Measurements from ENCODE around the gene HOXD10. TPM values are rescaled to one million over a fixed set of nuclear protein-coding genes. Genes with fewer than 3 reads are reported as not detected.
A peak's percentile ranks its signal among the peaks of the same experiment; 100 is the strongest.

The HOXD10 gene
- total and polyA plus RNA-seq, 9 of the 15 experiments (the other 6 are each of a cell fraction or from before 2014, with no cell fraction given) = not detected

- TF ChIP-seq, protein P1, sequence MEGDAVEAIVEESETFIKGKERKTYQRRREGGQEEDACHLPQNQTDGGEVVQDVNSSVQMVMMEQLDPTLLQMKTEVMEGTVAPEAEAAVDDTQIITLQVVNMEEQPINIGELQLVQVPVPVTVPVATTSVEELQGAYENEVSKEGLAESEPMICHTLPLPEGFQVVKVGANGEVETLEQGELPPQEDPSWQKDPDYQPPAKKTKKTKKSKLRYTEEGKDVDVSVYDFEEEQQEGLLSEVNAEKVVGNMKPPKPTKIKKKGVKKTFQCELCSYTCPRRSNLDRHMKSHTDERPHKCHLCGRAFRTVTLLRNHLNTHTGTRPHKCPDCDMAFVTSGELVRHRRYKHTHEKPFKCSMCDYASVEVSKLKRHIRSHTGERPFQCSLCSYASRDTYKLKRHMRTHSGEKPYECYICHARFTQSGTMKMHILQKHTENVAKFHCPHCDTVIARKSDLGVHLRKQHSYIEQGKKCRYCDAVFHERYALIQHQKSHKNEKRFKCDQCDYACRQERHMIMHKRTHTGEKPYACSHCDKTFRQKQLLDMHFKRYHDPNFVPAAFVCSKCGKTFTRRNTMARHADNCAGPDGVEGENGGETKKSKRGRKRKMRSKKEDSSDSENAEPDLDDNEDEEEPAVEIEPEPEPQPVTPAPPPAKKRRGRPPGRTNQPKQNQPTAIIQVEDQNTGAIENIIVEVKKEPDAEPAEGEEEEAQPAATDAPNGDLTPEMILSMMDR (IDR thresholded peaks at IDR 0.05 in 2 of 3, conservative IDR thresholded peaks at IDR 0.05 in 1 of 3; ENCODE audit: insufficient read depth in 2 of 3, low read depth in 1 of 3, low read length in 3 of 3) = peak in 2 of 3 experiments; percentile 25 to 31; a peak in 2 of 6 replicates
- TF ChIP-seq RAD51 (IDR thresholded peaks at IDR 0.05; ENCODE audit: borderline replicate concordance, low read depth) (peak; percentile 72), ZBTB33 (CRISPR knock-in tag; IDR thresholded peaks at IDR 0.05) (peak; percentile 79), ZNF174 (CRISPR knock-in tag; IDR thresholded peaks at IDR 0.05) (no peak), BHLHE40 (IDR thresholded peaks at IDR 0.05; ENCODE audit: low read length) (peak; percentile 52), HNRNPLL (IDR thresholded peaks at IDR 0.05; ENCODE audit: low read depth, low read length, poor library complexity, severe bottlenecking) (no peak), RAD21 (CRISPR knock-in tag; conservative IDR thresholded peaks at IDR 0.05 in 1 of 2, IDR thresholded peaks at IDR 0.05 in 1 of 2) (peak in 1 of 2 experiments; percentile 48; a peak in 2 of 4 replicates)
Measured at GRCh38 chr2:176115883-176116813, at the start of gene HOXD10 (continued).
